AG04449 (cell line): ENCODE measurements around the gene GLTP.
A peak's percentile ranks its signal among the peaks of the same experiment; 100 is the strongest.

Experiments
- CTCF ChIA-PET: fragments of 350-600 bp; formaldehyde crosslinking; extraction: SDS; loops from one replicate; lab custom pipeline; 2021; ENCODE audit warnings: antibody characterized with exemption; lab: Yijun Ruan, JAX
- POLR2A ChIA-PET: fragments of 400-600, 350-600 bp; formaldehyde crosslinking; extraction: SDS; loops from one replicate; lab custom pipeline; 2020; ENCODE audit warnings: antibody characterized with exemption, inconsistent platforms; lab: Yijun Ruan, JAX
- DNase-seq: peaks from one replicate; pipeline ENCODE4 v3.0.0-alpha.2; 2010; ENCODE audit warnings: low read depth, low spot score
- H3K4me3 ChIP-seq: 2 replicates; pipeline ENCODE4 v1.5.1; 2011; ENCODE audit warnings: low read depth, mild to moderate bottlenecking, control low read depth, low read length
- TF ChIP-seq, protein P1 (sequence below): IDR thresholded peaks from one replicate; pipeline ENCODE4 v1.5.1; 2011; ENCODE audit warnings: mild to moderate bottlenecking, moderate library complexity, low read length, control low read depth, inconsistent platforms; ENCODE audit not compliant: insufficient read depth; ENCODE audit errors: missing control alignments

Gene GLTP

DNA sequence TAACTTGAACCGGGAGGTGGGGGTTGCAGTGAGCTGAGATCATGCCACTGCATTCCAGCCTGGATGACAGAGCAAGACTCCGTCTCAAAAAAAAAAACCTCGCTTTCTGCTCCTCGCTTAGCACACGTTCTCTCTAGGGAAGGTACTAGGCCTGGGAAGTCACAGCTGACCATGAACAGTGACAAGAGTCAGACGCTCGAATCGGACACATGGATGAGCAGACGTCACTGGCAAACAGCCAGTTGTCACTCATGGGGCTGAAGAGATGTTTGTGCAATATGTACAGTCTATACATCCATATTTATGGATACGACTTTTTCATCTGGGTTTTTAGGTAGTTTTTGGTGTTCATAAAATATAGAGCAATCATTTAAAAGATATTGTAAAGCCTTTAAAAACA lies 39.1 kb upstream of the GLTP start:
- ChIA-PET POLR2A (no interaction called here), CTCF (interaction anchor here (1.1 to 2.3 kb wide), 7 partner anchors 9 to 114 kb away, joined by 3 to 18 read pairs (median 4); no protein-coding TSS in a partner anchor)
- no peak overlapping the region for H3K4me3 ChIP-seq
- DNase-seq, result no peak
- TF ChIP-seq, protein P1, sequence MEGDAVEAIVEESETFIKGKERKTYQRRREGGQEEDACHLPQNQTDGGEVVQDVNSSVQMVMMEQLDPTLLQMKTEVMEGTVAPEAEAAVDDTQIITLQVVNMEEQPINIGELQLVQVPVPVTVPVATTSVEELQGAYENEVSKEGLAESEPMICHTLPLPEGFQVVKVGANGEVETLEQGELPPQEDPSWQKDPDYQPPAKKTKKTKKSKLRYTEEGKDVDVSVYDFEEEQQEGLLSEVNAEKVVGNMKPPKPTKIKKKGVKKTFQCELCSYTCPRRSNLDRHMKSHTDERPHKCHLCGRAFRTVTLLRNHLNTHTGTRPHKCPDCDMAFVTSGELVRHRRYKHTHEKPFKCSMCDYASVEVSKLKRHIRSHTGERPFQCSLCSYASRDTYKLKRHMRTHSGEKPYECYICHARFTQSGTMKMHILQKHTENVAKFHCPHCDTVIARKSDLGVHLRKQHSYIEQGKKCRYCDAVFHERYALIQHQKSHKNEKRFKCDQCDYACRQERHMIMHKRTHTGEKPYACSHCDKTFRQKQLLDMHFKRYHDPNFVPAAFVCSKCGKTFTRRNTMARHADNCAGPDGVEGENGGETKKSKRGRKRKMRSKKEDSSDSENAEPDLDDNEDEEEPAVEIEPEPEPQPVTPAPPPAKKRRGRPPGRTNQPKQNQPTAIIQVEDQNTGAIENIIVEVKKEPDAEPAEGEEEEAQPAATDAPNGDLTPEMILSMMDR, result no peak

DNA sequence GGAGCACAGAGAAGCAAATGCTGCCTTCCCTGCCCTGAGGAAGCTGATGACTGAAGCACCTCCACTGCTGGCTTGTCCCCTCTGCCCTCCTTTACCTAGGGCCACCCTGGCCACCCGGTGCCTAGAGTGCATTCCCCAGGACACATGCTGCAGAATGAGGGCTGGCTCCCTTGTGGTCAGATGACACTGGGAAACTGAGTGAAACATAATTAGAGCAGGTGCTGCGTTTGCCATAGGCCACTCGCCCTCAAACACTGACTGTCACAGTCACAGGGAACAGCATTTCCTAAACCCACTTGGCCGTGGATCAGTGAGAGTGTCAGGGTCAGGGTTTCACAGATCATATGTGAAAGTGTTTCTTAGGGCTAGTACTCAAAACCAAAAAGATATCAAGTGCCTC lies 35.7 kb upstream of the GLTP start:
- POLR2A ChIA-PET, result no interaction called here
- CTCF ChIA-PET, result interaction anchor here (0.8 kb wide), 1 partner anchor 11 kb away, joined by 4 read pairs; no protein-coding TSS in a partner anchor

DNA sequence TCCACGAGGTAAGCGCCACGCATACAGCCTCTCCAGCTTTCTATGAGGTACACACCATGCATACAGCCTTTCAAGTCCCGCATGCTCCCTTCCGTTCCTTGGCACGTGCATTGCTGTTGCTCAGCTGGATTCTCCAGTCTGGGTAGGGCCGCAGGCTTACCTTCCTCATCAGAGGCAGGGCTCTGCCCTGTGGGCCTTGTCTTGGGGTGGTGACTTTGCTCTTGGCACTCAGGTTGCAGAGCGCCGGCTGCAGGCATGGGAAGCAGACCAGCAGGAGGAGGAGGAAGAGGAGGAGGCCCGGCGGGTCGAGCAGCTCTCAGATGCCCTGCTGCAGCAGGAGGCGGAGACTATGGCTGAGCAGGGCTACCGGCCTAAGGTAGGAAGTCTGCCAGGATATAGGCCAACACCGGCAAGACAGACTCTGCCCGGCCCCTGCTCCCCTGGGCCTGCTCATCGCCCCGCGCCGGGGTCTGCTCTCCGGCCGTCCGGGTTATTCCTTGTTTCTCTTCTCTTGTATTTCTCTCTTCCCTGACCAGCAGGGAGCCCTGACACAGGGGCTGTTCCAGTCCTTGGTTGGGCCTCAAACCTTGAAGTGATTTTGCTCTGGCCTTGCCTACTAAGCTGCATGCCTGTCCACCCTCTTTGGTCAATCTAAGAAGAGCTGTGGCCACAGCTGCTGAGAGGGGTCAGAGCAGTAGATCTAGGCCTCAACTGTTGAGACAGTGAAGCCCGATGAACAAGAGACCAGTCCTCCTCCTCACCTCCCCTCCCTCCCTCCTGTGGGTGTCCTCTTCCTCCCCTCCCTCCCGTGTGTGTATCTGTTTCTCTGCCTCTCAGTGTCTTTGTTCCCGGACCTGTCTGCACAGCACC lies 35.1 kb upstream of the GLTP start:
- ChIA-PET CTCF (interaction anchor here (0.8 to 1.9 kb wide), 3 partner anchors 11 to 13 kb away, joined by 3 to 6 read pairs (median 4); no protein-coding TSS in a partner anchor), POLR2A (no interaction called here)
- TF ChIP-seq, protein P1, result no peak
- DNase-seq, result no peak
- H3K4me3 ChIP-seq, result no peak overlapping the region

More for the DNA sequence above, 35.7 kb upstream of the GLTP start:
- DNase-seq, result no peak
- no peak overlapping the region for H3K4me3 ChIP-seq
- TF ChIP-seq, protein P1, result no peak

DNA sequence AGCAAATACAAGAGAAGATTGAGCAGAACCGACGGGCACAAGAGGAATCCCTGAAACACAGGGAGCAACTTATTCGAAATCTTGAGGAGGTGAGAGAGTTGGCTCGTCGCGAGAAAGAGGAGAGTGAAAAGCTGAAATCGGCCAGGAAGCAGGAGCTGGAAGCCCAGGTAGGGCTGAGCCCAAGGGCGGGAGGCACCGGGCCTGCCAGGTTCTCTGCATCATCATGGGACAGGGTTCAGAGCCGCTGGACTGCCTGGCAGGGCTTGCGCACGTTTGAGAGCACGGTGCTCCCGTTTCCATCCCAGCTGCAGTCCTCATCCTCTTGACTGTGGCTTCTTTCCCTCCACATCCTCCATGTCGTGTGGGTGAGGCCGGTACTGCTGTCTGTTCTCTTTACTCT lies 34.1 kb upstream of the GLTP start:
- DNase-seq, result no peak
- H3K4me3 ChIP-seq, result no peak overlapping the region
- TF ChIP-seq, protein P1, result no peak
- CTCF ChIA-PET, result interaction anchor here (0.9 to 1.9 kb wide), 2 partner anchors 12 to 14 kb away, joined by 3 to 6 read pairs; no protein-coding TSS in a partner anchor
- POLR2A ChIA-PET, result no interaction called here

DNA sequence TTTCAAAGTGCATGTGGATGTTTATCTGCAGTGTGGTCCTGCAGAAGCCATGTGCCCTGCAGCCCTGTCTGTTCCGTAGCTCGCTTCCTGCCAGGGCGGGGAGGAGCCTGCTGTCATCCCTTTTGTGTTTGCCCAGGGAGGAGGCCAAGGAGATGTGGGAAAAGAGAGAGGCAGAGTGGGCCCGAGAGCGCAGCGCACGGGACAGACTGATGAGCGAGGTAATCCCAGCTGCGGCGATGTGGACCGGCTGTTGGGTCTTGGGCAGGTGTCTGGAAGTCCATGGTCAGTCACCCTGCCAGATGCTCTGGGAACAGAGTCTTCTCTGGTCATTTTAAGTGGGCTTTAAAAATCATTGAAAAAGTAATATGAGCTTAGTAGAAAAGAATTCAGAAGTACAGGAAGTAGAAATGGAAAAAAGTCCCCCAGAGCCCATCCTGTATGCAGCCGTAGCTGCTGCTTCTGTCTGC lies 32.5 kb upstream of the GLTP start:
- no peak overlapping the region for H3K4me3 ChIP-seq
- CTCF ChIA-PET, result interaction anchor here (0.9 to 1.9 kb wide), 3 partner anchors 12 to 396 kb away, joined by 3 to 7 read pairs (median 6); partner anchors contain the start of gene TCHP
- no peak for DNase-seq
- TF ChIP-seq, protein P1, result no peak
- POLR2A ChIA-PET, result no interaction called here

DNA sequence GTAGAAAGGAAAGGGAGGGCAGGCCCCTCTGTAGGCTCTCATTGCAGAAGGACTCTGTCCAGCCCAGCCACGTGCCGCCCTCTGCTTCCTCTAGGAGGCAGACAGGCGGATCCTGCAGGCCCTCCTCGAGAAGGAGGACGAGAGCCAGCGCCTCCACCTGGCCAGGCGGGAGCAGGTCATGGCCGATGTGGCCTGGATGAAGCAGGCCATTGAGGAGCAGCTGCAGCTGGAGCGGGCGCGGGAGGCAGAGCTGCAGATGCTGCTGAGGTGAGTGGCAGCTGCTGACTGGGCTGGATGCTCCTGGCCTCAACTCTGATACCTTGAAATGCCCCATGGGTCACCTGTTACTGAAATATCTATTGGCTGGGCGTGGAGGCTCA lies 30.6 kb upstream of the GLTP start:
- H3K4me3 ChIP-seq, result no peak overlapping the region
- ChIA-PET CTCF (interaction anchor here (0.6 to 3.2 kb wide), 4 partner anchors 9 to 84 kb away, joined by 3 to 15 read pairs (median 8); no protein-coding TSS in a partner anchor), POLR2A (no interaction called here)
- no peak for DNase-seq
- TF ChIP-seq, protein P1, result peak; percentile 48
